SK-N-SH (cell line): ENCODE measurements around the gene SPDL1. TPM values are rescaled to one million over a fixed set of nuclear protein-coding genes. Genes with fewer than 3 reads are reported as not detected.

Experiments
- CTCF ChIA-PET: fragments of 300-600, 350-600 bp; formaldehyde crosslinking; extraction: SDS; loops from one replicate; lab custom pipeline; 2021; lab: Yijun Ruan, JAX
- POLR2A ChIA-PET: fragments of 350-600 bp; sonication (Branson Sonifier 250); formaldehyde crosslinking; extraction: SDS; loops from one replicate; lab custom pipeline; 2020; ENCODE audit warnings: antibody characterized with exemption, inconsistent platforms; lab: Yijun Ruan, JAX
- DNase-seq: peaks from one replicate; pipeline ENCODE4 v3.0.0; 2012
- H2AFZ ChIP-seq: fragments of 200-600 bp; sonication (generic); 2 replicates; pipeline ENCODE4 v1.8.1; 2016; ENCODE audit warnings: antibody characterized with exemption, mild to moderate bottlenecking, low read depth
- H3F3A ChIP-seq: fragments of 200-600 bp; sonication (generic); replicated peaks from 2 replicates; pipeline ENCODE3; 2016; ENCODE audit warnings: antibody characterized with exemption, mild to moderate bottlenecking; ENCODE audit not compliant: insufficient read depth
- H3K27ac ChIP-seq, 2 experiments: fragments of 200-500 bp in 1 of 2; fragments of 200-600 bp in 1 of 2; sonication (Bioruptor generic) in 1 of 2; sonication (generic), shearing (Covaris generic) in 1 of 2; 2 replicates each; pipeline versions ENCODE4 v1.5.1 to v1.6.1; 2014 to 2016; ENCODE audit warnings: low read depth in 2 of 2, inconsistent platforms in 1 of 2, low read length in 1 of 2, mild to moderate bottlenecking in 1 of 2, mixed read lengths in 1 of 2
- H3K27me3 ChIP-seq: fragments of 200-600 bp; sonication (generic), shearing (Covaris generic); 2 replicates; pipeline ENCODE4 v1.6.1; 2016; ENCODE audit warnings: mixed run types; ENCODE audit not compliant: insufficient read depth
- H3K36me3 ChIP-seq, 2 experiments: fragments of 200-500 bp in 1 of 2; fragments of 200-600 bp in 1 of 2; sonication (Bioruptor generic) in 1 of 2; sonication (generic) in 1 of 2; replicated peaks in 1 of 2; 2 replicates each; pipeline versions ENCODE3 to v1.5.1; 2014 to 2016; ENCODE audit warnings: low read length in 1 of 2, mild to moderate bottlenecking in 1 of 2; ENCODE audit not compliant: insufficient read depth in 2 of 2, control insufficient read depth in 1 of 2
- H3K4me1 ChIP-seq, 2 experiments: fragments of 200-500 bp in 1 of 2; fragments of 200-600 bp in 1 of 2; sonication (Bioruptor generic) in 1 of 2; sonication (generic), shearing (Covaris generic) in 1 of 2; 2 replicates each; pipeline versions ENCODE4 v1.5.1 to v1.6.1; 2014 to 2016; ENCODE audit warnings: low read depth in 1 of 2, low read length in 1 of 2, mixed run types in 1 of 2; ENCODE audit not compliant: insufficient read depth in 2 of 2, control insufficient read depth in 1 of 2
- H3K4me2 ChIP-seq: fragments of 200-600 bp; sonication (generic), shearing (Covaris generic); 2 replicates; pipeline ENCODE4 v1.6.1; 2017; ENCODE audit warnings: mixed run types
- H3K4me3 ChIP-seq, 2 experiments: fragments of 200-500 bp in 1 of 2; fragments of 200-600 bp in 1 of 2; sonication (Bioruptor generic) in 1 of 2; sonication (generic), shearing (Covaris generic) in 1 of 2; 2 replicates each; pipeline versions ENCODE4 v1.5.1 to v1.8.1; 2014 to 2016; ENCODE audit warnings: low read depth in 2 of 2, inconsistent platforms in 1 of 2, low read length in 1 of 2, mild to moderate bottlenecking in 1 of 2, mixed read lengths in 1 of 2, moderate library complexity in 1 of 2
- H3K79me2 ChIP-seq: fragments of 200-600 bp; sonication (generic); 2 replicates; pipeline ENCODE4 v1.8.1; 2017; ENCODE audit warnings: mild to moderate bottlenecking; ENCODE audit not compliant: insufficient read depth
- H3K9ac ChIP-seq: fragments of 200-600 bp; sonication (generic); 2 replicates; pipeline ENCODE4 v1.6.1; 2017; ENCODE audit warnings: mixed run types
- H3K9me2 ChIP-seq: fragments of 200-600 bp; sonication (generic); 2 replicates; pipeline ENCODE4 v1.6.1; 2017; ENCODE audit warnings: mixed run types
- H3K9me3 ChIP-seq: fragments of 200-600 bp; sonication (generic); 2 replicates; pipeline ENCODE4 v1.6.1; 2017; ENCODE audit warnings: mixed run types, mild to moderate bottlenecking, moderate library complexity
- H4K20me1 ChIP-seq: fragments of 200-600 bp; sonication (generic); 2 replicates; pipeline ENCODE4 v1.6.1; 2017; ENCODE audit warnings: mild to moderate bottlenecking, mixed run types; ENCODE audit not compliant: insufficient read depth
- EP300 ChIP-seq, 2 experiments: IDR thresholded peaks; 2 replicates each; pipeline versions ENCODE4 v1.4.0 to v1.6.1; 2012; ENCODE audit warnings: borderline replicate concordance in 1 of 2, low read depth in 1 of 2, low read length in 1 of 2
- MEF2A ChIP-seq: IDR thresholded peaks from 2 replicates; pipeline ENCODE4 v1.4.0; 2012; ENCODE audit warnings: low read depth, borderline replicate concordance
- MXI1 ChIP-seq: IDR thresholded peaks from 2 replicates; pipeline ENCODE4 v1.6.1; 2012; ENCODE audit warnings: mild to moderate bottlenecking, low read depth, low read length, improper control_type of control experiment
- NRF1 ChIP-seq: IDR thresholded peaks from 2 replicates; pipeline ENCODE4 v1.6.1; 2012; ENCODE audit warnings: low read depth, mild to moderate bottlenecking, low read length
- RAD21 ChIP-seq: IDR thresholded peaks from 2 replicates; pipeline ENCODE4 v1.6.1; 2012; ENCODE audit warnings: mild to moderate bottlenecking, low read length
- RFX5 ChIP-seq: IDR thresholded peaks from 2 replicates; pipeline ENCODE4 v1.6.1; 2012; ENCODE audit warnings: mild to moderate bottlenecking, improper control_type of control experiment, low read length
- SIN3A ChIP-seq: IDR thresholded peaks from 2 replicates; pipeline ENCODE4 v1.6.1; 2012; ENCODE audit warnings: low read depth, mild to moderate bottlenecking, low read length, moderate library complexity, borderline replicate concordance
- SMC3 ChIP-seq: IDR thresholded peaks from 2 replicates; pipeline ENCODE4 v1.6.1; 2012; ENCODE audit warnings: low read depth, low read length, improper control_type of control experiment
- TCF12 ChIP-seq: IDR thresholded peaks from 2 replicates; pipeline ENCODE4 v1.4.0; 2012
- TEAD4 ChIP-seq: IDR thresholded peaks from 2 replicates; pipeline ENCODE4 v1.4.0; 2012; ENCODE audit warnings: mild to moderate bottlenecking, borderline replicate concordance; ENCODE audit not compliant: insufficient read depth
- WGBS: methylation state at CpG from one replicate; pipeline ENCODE4 v1.1.6; 2017; ENCODE audit warnings: low lambda C conversion rate; 5-methylcytosine and 5-hydroxymethylcytosine counted together
- polyA plus RNA-seq, 3 experiments: library from polyadenylated mRNA; depleted of rRNA; stranded (reverse); fragments of >200 nt; gene quantifications; 2 replicates each; pipeline ENCODE4 v1.2.3, GENCODE V29; 2012
- TF ChIP-seq, protein P1 (sequence below): fragments of 200-600 bp; sonication (generic); IDR thresholded peaks from 2 replicates; pipeline ENCODE4 v1.6.1; 2017; ENCODE audit warnings: antibody characterized with exemption, mild to moderate bottlenecking, moderate library complexity
- TF ChIP-seq, protein P2 (sequence below): fragments of 150-350 bp; IDR thresholded peaks from 2 replicates; pipeline ENCODE4 v1.6.1; 2016; ENCODE audit warnings: mild to moderate bottlenecking, low read depth, low read length

SPDL1 gene
- polyA plus RNA-seq, 1 of the 3 experiments (the other 2 are of a cell fraction): 45.1 TPM

DNA sequence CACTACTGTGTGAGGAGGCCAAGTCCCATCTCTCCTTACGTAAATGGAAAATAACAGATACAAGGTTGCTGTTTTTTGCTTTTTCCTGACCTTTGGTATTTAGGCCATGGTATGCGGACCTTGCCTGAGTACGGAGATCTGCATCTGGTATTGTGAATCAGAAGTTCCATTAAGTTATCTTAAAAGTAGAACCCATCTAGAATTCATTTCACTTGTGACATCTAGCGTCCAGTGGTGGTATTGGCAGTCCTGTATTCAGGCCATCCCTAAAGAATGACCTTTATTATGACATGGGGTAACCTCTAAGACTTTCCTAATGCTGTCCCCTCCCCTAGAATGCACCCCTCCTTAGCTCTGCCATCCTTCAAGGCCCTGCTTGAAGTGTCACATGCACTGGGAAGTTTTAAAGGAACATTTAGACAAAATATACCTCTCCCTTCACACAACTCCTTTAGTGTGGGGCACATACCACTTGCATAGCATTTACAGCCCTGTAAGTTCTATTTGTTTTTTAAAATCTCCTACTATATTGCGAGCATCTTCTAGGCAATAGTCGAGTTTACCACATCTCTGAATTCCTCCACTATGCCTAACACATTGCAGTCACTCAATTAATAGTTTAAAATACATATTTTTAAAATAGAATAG, 1.9 kb upstream of the SPDL1 start:
- H3F3A ChIP-seq: peaks cover 35% of the 10 kb centered on the region
- H3K36me3 ChIP-seq: peaks cover 4 to 10% of the 10 kb centered on the region in 2 experiments
- H3K27ac ChIP-seq: peak overlapping the region; percentile 64 to 77; a peak in 3 of 4 replicates
- POLR2A ChIA-PET: no interaction called here
- H3K4me2 ChIP-seq: peak overlapping the region; percentile 24; the same call in 1 of the 2 replicates
- H3K9me2 ChIP-seq: no peaks in the 10 kb centered on the region
- H3K27me3 ChIP-seq: no peaks in the 10 kb centered on the region
- H4K20me1 ChIP-seq: no peaks in the 10 kb centered on the region
- no peaks in the 10 kb centered on the region for H3K9me3 ChIP-seq
- H3K9ac ChIP-seq: no peak overlapping the region; the same call in 1 of the 2 replicates
- CTCF ChIA-PET: interaction anchor here (0.6 to 3.2 kb wide), 21 partner anchors 9 to 1313 kb away, joined by 3 to 18 read pairs (median 5); no protein-coding TSS in a partner anchor
- 4% methylated on average over 6 of the region's 6 CpGs for WGBS
- no peak overlapping the region for H2AFZ ChIP-seq
- DNase-seq: peak; percentile 39
- peak; percentile 79 for TF ChIP-seq RAD21
- TF ChIP-seq TCF12: peak; percentile 59; the same call in 1 of the 2 replicates
- no peak for TF ChIP-seq MXI1
- no peak for TF ChIP-seq MEF2A
- TF ChIP-seq, protein P1, sequence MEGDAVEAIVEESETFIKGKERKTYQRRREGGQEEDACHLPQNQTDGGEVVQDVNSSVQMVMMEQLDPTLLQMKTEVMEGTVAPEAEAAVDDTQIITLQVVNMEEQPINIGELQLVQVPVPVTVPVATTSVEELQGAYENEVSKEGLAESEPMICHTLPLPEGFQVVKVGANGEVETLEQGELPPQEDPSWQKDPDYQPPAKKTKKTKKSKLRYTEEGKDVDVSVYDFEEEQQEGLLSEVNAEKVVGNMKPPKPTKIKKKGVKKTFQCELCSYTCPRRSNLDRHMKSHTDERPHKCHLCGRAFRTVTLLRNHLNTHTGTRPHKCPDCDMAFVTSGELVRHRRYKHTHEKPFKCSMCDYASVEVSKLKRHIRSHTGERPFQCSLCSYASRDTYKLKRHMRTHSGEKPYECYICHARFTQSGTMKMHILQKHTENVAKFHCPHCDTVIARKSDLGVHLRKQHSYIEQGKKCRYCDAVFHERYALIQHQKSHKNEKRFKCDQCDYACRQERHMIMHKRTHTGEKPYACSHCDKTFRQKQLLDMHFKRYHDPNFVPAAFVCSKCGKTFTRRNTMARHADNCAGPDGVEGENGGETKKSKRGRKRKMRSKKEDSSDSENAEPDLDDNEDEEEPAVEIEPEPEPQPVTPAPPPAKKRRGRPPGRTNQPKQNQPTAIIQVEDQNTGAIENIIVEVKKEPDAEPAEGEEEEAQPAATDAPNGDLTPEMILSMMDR: peak; percentile 84
- TF ChIP-seq SMC3: peak; percentile 64
- no peak for TF ChIP-seq TEAD4
- no peak for TF ChIP-seq NRF1
- TF ChIP-seq EP300 (IDR thresholded peaks at IDR 0.05; ENCODE audit: borderline replicate concordance in 1 of 2, low read depth in 1 of 2, low read length in 1 of 2): 0 out of 4 replicates have a peak, but pooled peaks of 1 of the 2 experiments have one; percentile 23
- TF ChIP-seq, all 33 proteins: peak for 5
- H3K79me2 ChIP-seq: peaks cover 32% of the 10 kb centered on the region
- peaks cover 3 to 20% of the 10 kb centered on the region in 2 experiments for H3K4me1 ChIP-seq
- peak overlapping the region in 1 of 2 experiments; percentile 2; a peak in 1 of 4 replicates for H3K4me3 ChIP-seq

DNA sequence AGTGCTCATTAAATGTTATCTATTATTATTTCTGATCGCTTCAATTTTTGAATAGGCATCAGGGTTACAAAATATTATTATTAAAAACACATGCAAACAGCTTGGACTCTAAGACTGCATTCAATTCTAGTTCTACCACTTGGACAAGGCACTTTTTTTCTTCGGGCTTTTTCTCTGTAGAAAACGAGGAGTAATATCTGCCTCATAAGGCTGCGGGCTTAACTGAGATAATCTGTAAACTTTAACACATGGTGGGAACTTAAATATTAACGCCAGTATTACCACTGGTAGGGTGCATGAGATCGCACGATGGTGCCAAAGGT, 511 bp upstream of the SPDL1 start:
- Histone ChIP-seq H2AFZ (peak overlapping the region; percentile 77), H3K4me3 (peak overlapping the region; percentile 87 to 92), H3K9me3 (no peaks in the 10 kb centered on the region), H3K27ac (peak overlapping the region; percentile 73 to 77), H3K9ac (peak overlapping the region; percentile 95), H3F3A (peaks cover 27% of the 10 kb centered on the region), H3K36me3 (peaks cover 13 to 17% of the 10 kb centered on the region in 2 experiments), H3K4me2 (peak overlapping the region; percentile 81), H3K4me1 (peaks cover 3 to 21% of the 10 kb centered on the region in 2 experiments; a peak in 3 of 4 replicates), H3K27me3 (no peaks in the 10 kb centered on the region), H4K20me1 (no peaks in the 10 kb centered on the region), H3K9me2 (no peaks in the 10 kb centered on the region), H3K79me2 (peaks cover 45% of the 10 kb centered on the region)
- no peak for DNase-seq
- TF ChIP-seq SIN3A (no peak), RFX5 (no peak)
- TF ChIP-seq, protein P2, sequence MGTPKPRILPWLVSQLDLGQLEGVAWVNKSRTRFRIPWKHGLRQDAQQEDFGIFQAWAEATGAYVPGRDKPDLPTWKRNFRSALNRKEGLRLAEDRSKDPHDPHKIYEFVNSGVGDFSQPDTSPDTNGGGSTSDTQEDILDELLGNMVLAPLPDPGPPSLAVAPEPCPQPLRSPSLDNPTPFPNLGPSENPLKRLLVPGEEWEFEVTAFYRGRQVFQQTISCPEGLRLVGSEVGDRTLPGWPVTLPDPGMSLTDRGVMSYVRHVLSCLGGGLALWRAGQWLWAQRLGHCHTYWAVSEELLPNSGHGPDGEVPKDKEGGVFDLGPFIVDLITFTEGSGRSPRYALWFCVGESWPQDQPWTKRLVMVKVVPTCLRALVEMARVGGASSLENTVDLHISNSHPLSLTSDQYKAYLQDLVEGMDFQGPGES: no peak
- POLR2A ChIA-PET: interaction anchor here (0.8 to 1.1 kb wide), 3 partner anchors 11 to 927 kb away, joined by 3 read pairs; partner anchors contain the start of gene SLIT3
- CTCF ChIA-PET: interaction anchor here (0.7 to 3.2 kb wide), 6 partner anchors 13 to 636 kb away, joined by 3 to 13 read pairs (median 4); partner anchors contain the start of gene INSYN2B
- 2% methylated on average over 7 of the region's 7 CpGs for WGBS
